ENCODE measurements around the gene CD207.
"Not testable (repeated sequence)": the region's sequence is repeated elsewhere in the genome, so short reads cannot be mapped to it uniquely, and the experiment has no call there.

Gene CD207

DNA sequence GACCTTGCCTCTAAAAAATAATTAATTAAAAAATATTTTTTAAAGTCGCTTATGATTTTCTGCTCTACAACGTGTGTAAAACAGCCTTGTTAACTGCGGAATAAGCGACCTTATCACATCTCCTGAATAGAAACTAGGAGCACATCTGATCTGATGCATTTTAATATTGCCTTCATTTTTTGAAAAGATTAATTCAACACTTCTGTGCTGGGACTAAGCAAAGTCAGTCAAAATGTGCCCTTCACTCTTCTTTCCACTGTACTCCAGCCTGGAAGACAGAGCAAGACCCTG lies 27.8 kb downstream of the CD207 start:
- Histone ChIP-seq H3K4me3 (ENCODE audit: low read depth, low read length) (no peak overlapping the region), H3K27me3 (ENCODE audit: control insufficient read depth, insufficient read depth, low read length) (peaks cover 5% of the 10 kb centered on the region), H3K4me1 (ENCODE audit: control insufficient read depth, insufficient read depth, low read length) (no peaks in the 10 kb centered on the region), H3K9ac (ENCODE audit: low read depth, low read length) (no peak overlapping the region), H3K36me3 (ENCODE audit: control insufficient read depth, insufficient read depth, low read length) (no peaks in the 10 kb centered on the region), H3K27ac (ENCODE audit: low read depth, low read length) (no peak overlapping the region), H3K9me3 (ENCODE audit: control insufficient read depth, insufficient read depth, low read length) (no peaks in the 10 kb centered on the region)

DNA sequence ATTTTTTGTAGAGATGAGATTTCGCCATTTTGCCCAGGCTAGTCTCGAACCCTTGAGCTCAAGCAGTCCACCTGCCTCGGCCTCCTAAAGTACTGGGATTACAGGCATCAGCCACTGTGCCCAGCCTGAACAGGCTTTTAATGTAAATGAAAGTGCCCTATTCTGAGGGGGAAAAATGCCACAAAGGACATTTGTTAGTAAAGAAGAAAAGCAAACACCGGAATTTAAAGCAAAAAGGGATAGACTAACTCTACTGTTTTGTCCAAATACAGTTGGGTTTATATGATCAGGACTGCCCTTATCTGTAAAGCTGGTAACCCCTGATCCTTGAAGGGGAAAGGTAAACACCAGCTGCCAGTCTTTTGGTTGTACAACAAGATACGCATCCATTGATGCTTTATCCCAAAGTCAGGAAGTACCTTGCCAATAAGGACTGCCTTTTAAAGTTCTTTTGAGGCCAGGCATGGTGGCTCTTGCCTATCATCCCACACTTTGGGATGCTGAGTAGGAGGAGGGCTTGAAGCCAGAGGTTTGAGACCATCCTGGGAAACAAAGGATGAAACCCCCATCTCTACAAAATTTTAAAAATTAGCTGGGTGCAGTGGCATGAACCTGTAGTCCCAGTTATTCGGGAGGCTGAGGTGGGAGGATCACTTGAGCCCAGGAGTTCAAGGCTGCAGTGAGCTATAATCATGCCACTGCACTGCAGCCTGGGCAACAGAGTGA lies 28.4 kb downstream of the CD207 start:
- H3K4me3 ChIP-seq (ENCODE audit: low read depth, low read length), result no peak overlapping the region
- no peaks in the 10 kb centered on the region for H3K4me1 ChIP-seq (ENCODE audit: control insufficient read depth, insufficient read depth, low read length)
- no peak overlapping the region for H3K9ac ChIP-seq (ENCODE audit: low read depth, low read length)
- no peak overlapping the region for H3K27ac ChIP-seq (ENCODE audit: low read depth, low read length)
- H3K27me3 ChIP-seq (ENCODE audit: control insufficient read depth, insufficient read depth, low read length), result peaks cover 5% of the 10 kb centered on the region
- no peaks in the 10 kb centered on the region for H3K36me3 ChIP-seq (ENCODE audit: control insufficient read depth, insufficient read depth, low read length)
- no peaks in the 10 kb centered on the region for H3K9me3 ChIP-seq (ENCODE audit: control insufficient read depth, insufficient read depth, low read length)

DNA sequence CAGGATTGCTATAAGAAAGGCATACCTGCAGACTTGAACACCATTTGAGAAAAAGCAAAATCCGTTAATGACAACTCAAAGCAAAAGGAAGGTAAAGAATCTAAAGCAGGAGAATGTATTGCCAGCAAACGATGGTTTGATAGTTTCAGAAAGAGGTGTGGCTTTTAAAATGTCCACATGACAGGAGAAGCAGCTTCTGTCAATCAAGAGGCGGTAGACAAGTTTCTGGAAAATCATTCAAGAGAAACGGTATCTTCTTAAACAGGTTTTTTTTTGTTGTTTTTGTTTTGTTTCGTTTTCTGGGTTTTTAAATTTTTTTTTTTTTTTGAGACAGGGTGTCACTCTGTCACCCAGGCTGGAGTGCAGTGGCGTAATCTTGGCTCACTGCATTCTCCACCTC lies 29.0 kb downstream of the CD207 start:
- Histone ChIP-seq H3K4me1 (ENCODE audit: control insufficient read depth, insufficient read depth, low read length) (no peaks in the 10 kb centered on the region), H3K27ac (ENCODE audit: low read depth, low read length) (no peak overlapping the region), H3K27me3 (ENCODE audit: control insufficient read depth, insufficient read depth, low read length) (peaks cover 3% of the 10 kb centered on the region), H3K36me3 (ENCODE audit: control insufficient read depth, insufficient read depth, low read length) (no peaks in the 10 kb centered on the region), H3K4me3 (ENCODE audit: low read depth, low read length) (no peak overlapping the region), H3K9ac (ENCODE audit: low read depth, low read length) (no peak overlapping the region), H3K9me3 (ENCODE audit: control insufficient read depth, insufficient read depth, low read length) (no peaks in the 10 kb centered on the region)

DNA sequence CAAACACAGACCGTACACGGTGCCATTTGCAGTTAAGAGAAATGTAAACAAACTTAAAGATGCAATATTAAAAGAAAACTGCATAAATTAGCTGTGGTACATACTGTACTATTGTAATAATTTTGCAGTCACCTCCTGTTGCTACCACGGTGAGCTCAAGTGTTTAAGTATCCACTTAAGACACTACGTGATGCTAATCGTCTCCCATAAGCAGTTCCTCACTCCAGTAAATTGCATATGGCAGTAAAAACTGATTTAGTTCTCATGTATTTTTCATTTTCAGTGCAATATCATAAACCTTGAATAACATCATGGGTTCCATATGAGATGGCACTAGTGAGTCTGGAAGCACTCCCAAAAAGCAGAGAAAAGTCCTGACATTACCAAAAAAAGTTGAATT lies 29.6 kb downstream of the CD207 start:
- H3K36me3 ChIP-seq (ENCODE audit: control insufficient read depth, insufficient read depth, low read length), result no peaks in the 10 kb centered on the region
- H3K4me1 ChIP-seq (ENCODE audit: control insufficient read depth, insufficient read depth, low read length), result no peaks in the 10 kb centered on the region
- no peak overlapping the region for H3K27ac ChIP-seq (ENCODE audit: low read depth, low read length)

DNA sequence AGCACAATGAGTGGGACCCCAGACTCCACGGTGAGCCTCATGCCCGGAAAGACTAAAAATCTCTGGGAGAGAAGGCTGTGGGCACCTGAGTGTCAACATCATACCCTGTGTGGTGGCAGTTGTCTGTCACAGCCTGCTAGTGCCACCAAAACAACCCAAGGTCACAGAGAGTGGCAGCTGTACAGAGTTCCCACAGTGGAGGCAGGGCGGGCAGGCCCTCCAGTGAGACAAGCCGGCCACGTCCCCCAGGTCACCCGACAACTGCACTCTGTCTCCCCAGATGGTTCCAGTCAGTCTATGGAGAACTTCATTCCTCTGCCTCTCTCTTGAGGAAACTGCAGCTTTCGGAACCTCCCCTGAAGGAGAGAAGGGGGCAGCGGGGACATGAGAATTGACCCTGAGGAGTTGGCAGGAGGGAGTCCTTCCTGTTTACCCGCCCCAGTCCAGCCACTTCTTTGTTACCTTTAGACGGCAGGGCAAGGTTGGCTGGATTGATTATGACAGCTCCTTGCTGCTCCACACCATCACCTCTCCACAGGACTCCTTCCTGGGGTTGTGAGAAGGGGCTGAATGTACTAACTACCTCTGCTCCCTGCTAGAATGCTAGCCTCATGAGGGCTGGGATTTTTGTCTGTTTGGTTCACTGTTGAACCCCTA lies 33.9 kb downstream of the CD207 start:
- Histone ChIP-seq H3K27ac (ENCODE audit: low read depth, low read length) (no peak overlapping the region), H3K9ac (ENCODE audit: low read depth, low read length) (no peak overlapping the region), H3K36me3 (ENCODE audit: control insufficient read depth, insufficient read depth, low read length) (no peaks in the 10 kb centered on the region), H3K4me3 (ENCODE audit: low read depth, low read length) (no peak overlapping the region), H3K4me1 (ENCODE audit: control insufficient read depth, insufficient read depth, low read length) (no peaks in the 10 kb centered on the region), H3K27me3 (ENCODE audit: control insufficient read depth, insufficient read depth, low read length) (peaks cover 28% of the 10 kb centered on the region), H3K9me3 (ENCODE audit: control insufficient read depth, insufficient read depth, low read length) (peaks cover 4% of the 10 kb centered on the region; the same call in 1 of the 2 replicates)

More for the DNA sequence above, 29.6 kb downstream of the CD207 start:
- Histone ChIP-seq H3K9me3 (ENCODE audit: control insufficient read depth, insufficient read depth, low read length) (no peaks in the 10 kb centered on the region), H3K27me3 (ENCODE audit: control insufficient read depth, insufficient read depth, low read length) (peaks cover 8% of the 10 kb centered on the region), H3K9ac (ENCODE audit: low read depth, low read length) (no peak overlapping the region), H3K4me3 (ENCODE audit: low read depth, low read length) (no peak overlapping the region)

DNA sequence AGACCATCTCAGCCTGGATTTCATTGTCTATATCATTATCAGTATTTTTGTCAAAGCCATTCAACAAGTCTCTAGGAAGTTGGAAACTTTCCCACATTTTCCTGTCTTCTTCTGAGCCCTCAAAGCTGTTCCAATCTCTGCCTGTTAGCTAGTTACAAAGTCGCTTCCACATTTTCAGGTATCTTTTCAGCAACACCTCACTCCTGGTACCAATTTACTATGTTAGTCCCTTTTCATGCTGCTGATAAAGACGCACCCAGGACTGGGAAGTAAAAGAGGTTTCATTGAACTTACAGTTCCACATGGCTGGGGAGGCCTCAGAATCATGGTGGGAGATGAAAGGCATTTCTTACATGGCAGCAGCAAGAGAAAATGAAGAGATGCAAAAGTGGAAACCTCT lies 35.9 kb downstream of the CD207 start:
- Histone ChIP-seq H3K36me3 (ENCODE audit: control insufficient read depth, insufficient read depth, low read length) (no peaks in the 10 kb centered on the region), H3K9me3 (ENCODE audit: control insufficient read depth, insufficient read depth, low read length) (peaks cover 4% of the 10 kb centered on the region; the same call in 1 of the 2 replicates), H3K27me3 (ENCODE audit: control insufficient read depth, insufficient read depth, low read length) (peaks cover 45% of the 10 kb centered on the region), H3K9ac (ENCODE audit: low read depth, low read length) (no peak overlapping the region), H3K27ac (ENCODE audit: low read depth, low read length) (no peak overlapping the region), H3K4me3 (ENCODE audit: low read depth, low read length) (no peak overlapping the region), H3K4me1 (ENCODE audit: control insufficient read depth, insufficient read depth, low read length) (no peaks in the 10 kb centered on the region)

DNA sequence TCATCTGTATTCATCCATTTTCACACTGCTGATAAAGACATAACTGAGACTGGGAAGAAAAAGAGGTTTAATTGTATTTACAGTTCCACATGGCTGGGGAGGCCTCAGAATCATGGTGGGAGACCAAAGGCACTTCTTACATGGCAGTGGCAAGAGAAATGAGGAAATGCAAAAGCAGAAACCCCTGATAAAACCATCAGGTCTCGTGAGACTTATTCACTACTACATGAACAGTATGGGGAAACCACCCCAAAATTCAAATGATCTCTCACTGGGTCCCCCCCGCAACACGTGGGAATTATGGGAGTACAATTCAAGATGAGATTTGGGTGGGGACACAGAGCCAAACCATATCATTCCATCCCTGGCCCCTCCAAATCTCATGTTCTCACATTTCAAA lies 37.6 kb downstream of the CD207 start:
- H3K9ac ChIP-seq (ENCODE audit: low read depth, low read length); H3K4me3 ChIP-seq (ENCODE audit: low read depth, low read length); H3K9me3 ChIP-seq (ENCODE audit: control insufficient read depth, insufficient read depth, low read length); H3K36me3 ChIP-seq (ENCODE audit: control insufficient read depth, insufficient read depth, low read length); H3K27ac ChIP-seq (ENCODE audit: low read depth, low read length); H3K4me1 ChIP-seq (ENCODE audit: control insufficient read depth, insufficient read depth, low read length): not testable (repeated sequence)
- H3K27me3 ChIP-seq (ENCODE audit: control insufficient read depth, insufficient read depth, low read length), result peaks cover 62% of the 10 kb centered on the region

DNA sequence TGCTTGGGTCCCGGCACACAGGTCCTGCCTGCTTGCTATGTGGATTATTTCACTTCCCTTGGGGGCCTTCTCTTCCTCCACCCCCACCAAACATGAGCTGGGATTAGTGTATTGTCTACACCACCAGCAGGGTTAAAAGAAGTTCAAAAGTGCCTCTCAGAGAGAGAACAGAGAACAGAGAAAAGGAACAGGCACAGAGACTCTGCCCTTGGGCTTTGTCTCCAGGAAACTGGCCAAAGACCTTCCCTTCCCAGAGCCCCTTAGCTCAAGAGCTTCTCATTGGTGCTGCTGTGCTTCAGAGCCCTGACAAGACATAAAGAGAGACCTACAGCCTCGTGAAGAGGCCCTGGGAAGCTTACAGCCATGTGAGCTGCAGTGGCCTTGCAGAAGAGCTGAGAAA lies 38.1 kb downstream of the CD207 start:
- Histone ChIP-seq H3K9me3 (ENCODE audit: control insufficient read depth, insufficient read depth, low read length) (peaks cover 4% of the 10 kb centered on the region; the same call in 1 of the 2 replicates), H3K27me3 (ENCODE audit: control insufficient read depth, insufficient read depth, low read length) (peaks cover 67% of the 10 kb centered on the region), H3K27ac (ENCODE audit: low read depth, low read length) (no peak overlapping the region), H3K36me3 (ENCODE audit: control insufficient read depth, insufficient read depth, low read length) (no peaks in the 10 kb centered on the region), H3K4me3 (ENCODE audit: low read depth, low read length) (no peak overlapping the region), H3K4me1 (ENCODE audit: control insufficient read depth, insufficient read depth, low read length) (no peaks in the 10 kb centered on the region), H3K9ac (ENCODE audit: low read depth, low read length) (no peak overlapping the region)

DNA sequence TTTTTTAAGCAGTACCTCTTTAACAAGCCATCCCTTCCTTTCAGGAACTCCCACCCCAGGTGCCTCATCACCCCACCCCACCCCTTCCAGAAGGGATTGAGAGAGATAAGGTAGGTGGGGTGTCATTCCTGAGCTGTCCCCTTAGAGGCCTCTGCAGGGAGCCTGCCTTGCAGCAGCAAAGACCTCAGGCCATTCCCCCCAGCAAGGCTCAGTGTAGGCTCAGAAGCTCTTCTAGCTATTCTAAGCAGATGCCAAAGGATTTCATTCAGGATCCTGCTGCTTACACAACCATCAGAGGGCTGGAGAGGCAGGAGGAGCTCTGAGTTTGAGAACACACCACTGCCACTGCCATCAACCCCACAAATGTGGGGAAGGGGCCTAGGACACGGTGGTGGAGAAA lies 39.4 kb downstream of the CD207 start:
- no peak overlapping the region for H3K9ac ChIP-seq (ENCODE audit: low read depth, low read length)
- H3K4me3 ChIP-seq (ENCODE audit: low read depth, low read length), result no peak overlapping the region
- no peaks in the 10 kb centered on the region for H3K36me3 ChIP-seq (ENCODE audit: control insufficient read depth, insufficient read depth, low read length)
- H3K9me3 ChIP-seq (ENCODE audit: control insufficient read depth, insufficient read depth, low read length), result peaks cover 4% of the 10 kb centered on the region; the same call in 1 of the 2 replicates
- peaks cover 74% of the 10 kb centered on the region for H3K27me3 ChIP-seq (ENCODE audit: control insufficient read depth, insufficient read depth, low read length)
- no peaks in the 10 kb centered on the region for H3K4me1 ChIP-seq (ENCODE audit: control insufficient read depth, insufficient read depth, low read length)
- H3K27ac ChIP-seq (ENCODE audit: low read depth, low read length), result no peak overlapping the region

DNA sequence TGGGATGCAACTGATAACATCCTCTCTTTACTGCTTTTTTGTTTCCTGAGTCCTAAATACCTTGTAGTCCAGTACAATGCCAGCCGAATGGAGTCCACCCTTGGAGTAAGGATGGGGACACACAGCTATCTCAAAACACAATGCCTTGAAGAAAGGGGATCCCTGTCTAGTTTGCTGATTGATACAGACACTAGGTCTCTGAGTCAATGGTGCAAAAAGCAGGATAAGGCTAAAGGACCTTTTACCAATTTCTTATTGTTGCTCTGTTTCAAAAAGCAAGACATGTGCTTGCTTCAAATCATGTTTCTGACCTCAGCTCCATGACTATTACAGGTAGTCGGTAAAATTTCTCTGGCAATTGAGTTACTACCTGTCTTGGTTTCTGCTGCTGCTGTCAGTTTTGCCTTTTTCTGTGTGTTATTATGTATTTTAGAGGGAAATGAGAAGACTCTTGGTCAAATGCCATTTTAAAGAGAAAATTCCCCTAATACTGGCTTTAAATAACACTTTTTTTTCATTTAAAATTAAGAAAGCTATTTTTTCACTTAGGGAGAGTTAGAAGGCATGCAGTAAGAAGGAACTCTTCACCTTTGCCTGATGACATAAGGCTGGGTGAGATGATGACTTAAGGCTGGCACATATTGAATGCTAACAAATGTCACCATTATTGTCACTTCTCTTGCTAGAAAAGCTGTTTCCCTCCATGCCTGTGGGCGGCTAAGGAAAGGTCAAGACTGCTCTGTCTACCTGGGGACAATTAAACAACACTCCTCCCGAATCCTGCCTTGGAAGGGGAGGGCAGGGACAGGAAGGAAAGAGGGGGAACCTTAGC lies 40.2 kb downstream of the CD207 start:
- Histone ChIP-seq H3K4me3 (ENCODE audit: low read depth, low read length) (no peak overlapping the region), H3K9me3 (ENCODE audit: control insufficient read depth, insufficient read depth, low read length) (peaks cover 4% of the 10 kb centered on the region; the same call in 1 of the 2 replicates), H3K27ac (ENCODE audit: low read depth, low read length) (no peak overlapping the region), H3K36me3 (ENCODE audit: control insufficient read depth, insufficient read depth, low read length) (no peaks in the 10 kb centered on the region), H3K4me1 (ENCODE audit: control insufficient read depth, insufficient read depth, low read length) (no peaks in the 10 kb centered on the region), H3K27me3 (ENCODE audit: control insufficient read depth, insufficient read depth, low read length) (peaks cover 74% of the 10 kb centered on the region), H3K9ac (ENCODE audit: low read depth, low read length) (no peak overlapping the region)

DNA sequence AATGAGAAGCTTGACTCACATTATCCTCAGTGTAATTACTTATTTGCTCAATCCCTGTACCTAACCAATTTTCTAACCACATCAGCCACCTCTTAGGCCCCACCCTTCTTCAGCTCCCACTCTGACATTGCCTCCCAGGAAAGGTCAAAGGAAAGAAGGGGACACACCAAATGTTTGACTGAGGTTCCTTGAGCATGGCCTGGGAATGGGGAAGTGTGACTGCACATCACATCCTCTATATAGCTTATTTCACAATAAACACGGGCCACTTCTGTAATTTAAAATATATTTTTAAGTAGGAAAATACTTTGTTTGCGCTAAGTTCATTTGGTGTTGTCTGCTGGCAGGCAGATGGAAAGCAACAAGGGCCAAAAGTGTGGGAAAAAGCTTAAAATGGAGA lies 42.2 kb downstream of the CD207 start:
- Histone ChIP-seq H3K36me3 (ENCODE audit: control insufficient read depth, insufficient read depth, low read length) (no peaks in the 10 kb centered on the region), H3K9ac (ENCODE audit: low read depth, low read length) (no peak overlapping the region)

More for the DNA sequence above, 42.2 kb downstream of the CD207 start:
- H3K9me3 ChIP-seq (ENCODE audit: control insufficient read depth, insufficient read depth, low read length), result no peaks in the 10 kb centered on the region
- no peak overlapping the region for H3K4me3 ChIP-seq (ENCODE audit: low read depth, low read length)
- H3K4me1 ChIP-seq (ENCODE audit: control insufficient read depth, insufficient read depth, low read length), result no peaks in the 10 kb centered on the region
- H3K27me3 ChIP-seq (ENCODE audit: control insufficient read depth, insufficient read depth, low read length), result peaks cover 87% of the 10 kb centered on the region
- no peak overlapping the region for H3K27ac ChIP-seq (ENCODE audit: low read depth, low read length)
